ENCODE results near the gene IL36G.

The IL36G gene

DNA sequence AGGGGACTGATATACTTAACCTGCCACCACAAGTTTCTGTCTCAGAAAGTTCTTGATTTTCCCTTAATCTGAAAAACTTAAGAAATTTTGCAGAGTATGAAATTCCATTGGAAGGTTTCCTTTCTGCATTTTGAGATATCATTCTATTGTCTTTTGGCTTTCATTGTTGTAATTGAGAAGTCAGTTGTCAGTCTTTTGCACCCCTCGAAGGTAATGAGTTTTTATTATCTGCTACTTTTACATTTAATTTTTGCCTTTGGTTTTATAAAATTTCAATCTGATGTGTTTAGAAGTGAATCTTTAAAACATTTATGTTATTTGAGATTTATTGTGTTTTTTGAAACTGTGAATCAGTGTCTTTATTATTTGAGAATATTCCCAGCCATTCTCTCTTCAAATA, 22.6 kb downstream of the IL36G start:
- POLR2A ChIA-PET (ENCODE audit: low non-redundant PET), result no interaction called here
- no peak overlapping the region for H3K27ac ChIP-seq
- TF ChIP-seq, protein P1, sequence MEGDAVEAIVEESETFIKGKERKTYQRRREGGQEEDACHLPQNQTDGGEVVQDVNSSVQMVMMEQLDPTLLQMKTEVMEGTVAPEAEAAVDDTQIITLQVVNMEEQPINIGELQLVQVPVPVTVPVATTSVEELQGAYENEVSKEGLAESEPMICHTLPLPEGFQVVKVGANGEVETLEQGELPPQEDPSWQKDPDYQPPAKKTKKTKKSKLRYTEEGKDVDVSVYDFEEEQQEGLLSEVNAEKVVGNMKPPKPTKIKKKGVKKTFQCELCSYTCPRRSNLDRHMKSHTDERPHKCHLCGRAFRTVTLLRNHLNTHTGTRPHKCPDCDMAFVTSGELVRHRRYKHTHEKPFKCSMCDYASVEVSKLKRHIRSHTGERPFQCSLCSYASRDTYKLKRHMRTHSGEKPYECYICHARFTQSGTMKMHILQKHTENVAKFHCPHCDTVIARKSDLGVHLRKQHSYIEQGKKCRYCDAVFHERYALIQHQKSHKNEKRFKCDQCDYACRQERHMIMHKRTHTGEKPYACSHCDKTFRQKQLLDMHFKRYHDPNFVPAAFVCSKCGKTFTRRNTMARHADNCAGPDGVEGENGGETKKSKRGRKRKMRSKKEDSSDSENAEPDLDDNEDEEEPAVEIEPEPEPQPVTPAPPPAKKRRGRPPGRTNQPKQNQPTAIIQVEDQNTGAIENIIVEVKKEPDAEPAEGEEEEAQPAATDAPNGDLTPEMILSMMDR (conservative IDR thresholded peaks at IDR 0.05; ENCODE audit: low read depth), result no peak
- CTCF ChIA-PET, result interaction anchor here (0.7 kb wide), 1 partner anchor 68 kb away, joined by 5 read pairs; the partner anchor contains the start of gene IL1F10
- DNase-seq (ENCODE audit: low spot score), result no peak

DNA sequence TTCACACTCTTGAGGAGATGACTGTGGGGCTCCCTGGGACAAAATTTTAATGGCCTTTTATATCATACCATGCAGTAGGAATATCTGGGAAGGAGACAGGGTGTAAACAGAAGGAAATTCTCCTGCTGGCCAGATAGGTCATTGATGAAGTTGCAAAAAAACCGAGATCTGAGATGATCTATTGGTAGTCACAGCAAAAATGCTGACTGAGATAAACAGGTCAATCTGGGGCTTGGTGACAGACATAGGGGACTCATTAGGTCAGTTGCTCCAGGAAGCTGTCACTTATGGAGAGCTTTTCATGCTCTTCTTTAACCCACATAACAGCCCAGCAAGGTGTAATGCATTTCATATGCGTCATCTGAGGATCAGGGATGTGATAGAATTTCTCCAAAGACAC, 24.9 kb downstream of the IL36G start:
- ChIA-PET CTCF (interaction anchor here (0.8 kb wide), 1 partner anchor 10 kb away, joined by 3 read pairs; no protein-coding TSS in a partner anchor), POLR2A (ENCODE audit: low non-redundant PET) (no interaction called here)
- H3K27ac ChIP-seq, result no peak overlapping the region

DNA sequence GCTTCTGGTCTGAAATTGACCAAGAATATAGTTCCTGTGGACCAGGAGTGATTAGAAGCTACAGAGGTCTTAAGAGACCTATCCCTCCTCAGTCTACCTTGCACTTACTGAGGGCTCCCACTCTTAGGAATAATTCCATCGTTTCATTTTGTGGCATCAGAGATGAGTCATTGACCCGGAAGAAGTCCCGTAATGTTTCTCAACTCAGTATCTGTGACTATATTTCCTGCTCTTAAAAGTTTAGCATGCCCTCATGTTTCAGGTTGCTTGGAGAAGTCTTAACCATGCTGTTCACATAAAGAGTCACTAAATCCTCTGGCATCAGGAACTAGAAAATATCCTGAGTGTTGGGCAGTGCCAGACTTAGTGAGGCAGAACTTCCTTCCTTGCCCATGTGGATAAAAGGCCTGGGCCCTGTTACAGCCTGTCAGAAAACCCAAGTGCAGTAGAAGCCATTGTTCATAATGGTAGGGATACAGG, 27.3 kb downstream of the IL36G start, which contains the start of gene IL36A:
IL36A (plus strand) TSS at position 430 of the 480 bp plus-strand sequence. CDS start 413 bp downstream, outside the sequence.
- no peak within 1 kb of the TSS for H3K27ac ChIP-seq
- DNase-seq (ENCODE audit: low spot score), result no peak
- ChIA-PET CTCF (no interaction called here), POLR2A (ENCODE audit: low non-redundant PET) (no interaction called here)
- TF ChIP-seq, protein P1 (conservative IDR thresholded peaks at IDR 0.05; ENCODE audit: low read depth), result no peak

More for the DNA sequence above, 24.9 kb downstream of the IL36G start:
- no peak for DNase-seq (ENCODE audit: low spot score)
- TF ChIP-seq, protein P1 (conservative IDR thresholded peaks at IDR 0.05; ENCODE audit: low read depth), result no peak

DNA sequence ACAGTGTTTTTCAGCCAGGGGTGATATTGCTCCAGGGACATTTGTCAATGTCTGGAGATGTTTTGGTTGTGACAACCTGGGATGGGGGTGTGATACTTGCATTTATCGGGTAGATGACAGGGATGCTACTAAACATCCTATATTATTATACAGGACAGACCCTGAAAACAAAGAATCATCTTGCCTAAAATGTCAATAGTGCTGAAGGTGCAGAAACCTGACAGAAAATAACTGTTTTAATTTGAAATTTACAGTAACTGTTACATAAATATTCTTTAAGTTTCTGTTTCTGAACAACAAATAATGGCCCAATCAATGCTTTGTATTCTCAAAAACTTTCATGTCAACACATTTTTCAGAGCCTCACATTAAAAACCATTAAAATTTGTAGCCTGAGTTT, 29.4 kb downstream of the IL36G start:
- no peak for DNase-seq (ENCODE audit: low spot score)
- POLR2A ChIA-PET (ENCODE audit: low non-redundant PET), result no interaction called here
- CTCF ChIA-PET, result no interaction called here
- TF ChIP-seq, protein P1 (conservative IDR thresholded peaks at IDR 0.05; ENCODE audit: low read depth), result no peak
- no peak overlapping the region for H3K27ac ChIP-seq

DNA sequence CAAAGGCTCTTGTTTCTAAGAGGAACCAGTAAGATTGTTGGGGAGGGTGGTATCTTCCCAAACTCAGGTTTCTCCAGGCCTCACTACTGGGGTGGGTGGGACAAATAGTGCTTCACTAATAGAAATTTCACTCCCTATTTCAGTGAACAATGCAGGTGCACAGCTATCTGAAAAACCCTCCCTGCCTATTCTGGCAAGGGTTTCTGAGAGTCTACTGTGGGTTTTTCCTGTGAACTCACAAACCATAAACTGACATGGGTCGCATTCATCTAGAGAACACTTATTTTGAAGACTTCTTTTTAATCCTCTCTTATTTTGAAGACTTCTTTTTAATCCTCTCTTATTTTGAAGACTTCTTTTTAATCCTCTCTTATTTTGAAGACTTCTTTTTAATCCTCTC, 31.8 kb downstream of the IL36G start:
- TF ChIP-seq, protein P1 (conservative IDR thresholded peaks at IDR 0.05; ENCODE audit: low read depth), result no peak
- no peak overlapping the region for H3K27ac ChIP-seq
- CTCF ChIA-PET, result no interaction called here
- POLR2A ChIA-PET (ENCODE audit: low non-redundant PET), result no interaction called here
- DNase-seq (ENCODE audit: low spot score), result no peak

DNA sequence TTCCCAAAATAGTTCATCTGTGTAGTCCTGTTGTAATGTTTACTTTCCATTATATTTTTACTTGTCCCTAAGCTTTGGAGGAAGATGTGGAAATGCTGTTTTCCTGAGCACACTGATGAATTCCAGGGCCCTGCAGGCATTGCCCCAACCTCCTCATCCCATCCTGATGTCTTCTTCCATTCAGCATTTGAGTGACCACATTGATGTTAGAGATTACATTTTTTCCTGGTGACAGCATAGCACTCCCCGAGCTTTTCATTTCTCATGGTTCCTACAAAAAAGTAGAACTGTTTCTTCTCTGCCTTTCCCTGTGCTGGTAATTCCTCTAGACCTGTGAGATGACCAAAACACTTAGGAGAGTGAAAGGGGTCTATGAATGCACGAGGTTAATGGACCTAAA, 32.3 kb downstream of the IL36G start:
- TF ChIP-seq, protein P1 (conservative IDR thresholded peaks at IDR 0.05; ENCODE audit: low read depth), result no peak
- POLR2A ChIA-PET (ENCODE audit: low non-redundant PET), result no interaction called here
- CTCF ChIA-PET, result no interaction called here
- no peak overlapping the region for H3K27ac ChIP-seq
- DNase-seq (ENCODE audit: low spot score), result no peak
